Neural cell (in vitro differentiated cells): ENCODE results near the gene VPS13C.

ENCODE experiments used
- EP300 ChIP-seq: fragments of 450-650 bp; conservative IDR thresholded peaks from 2 replicates; pipeline ENCODE4 v1.6.1; 2014; ENCODE audit warnings: antibody characterized with exemption, mild to moderate bottlenecking, moderate library complexity; ENCODE audit not compliant: poor library complexity, severe bottlenecking
- EZH2 ChIP-seq: fragments of 200-600, 300-800 bp; shearing (Covaris generic), sonication (generic); IDR thresholded peaks from 2 replicates; pipeline ENCODE4 v1.6.1; 2014; ENCODE audit warnings: antibody characterized with exemption, low read length, borderline replicate concordance, mild to moderate bottlenecking; ENCODE audit not compliant: insufficient read depth, poor library complexity, severe bottlenecking
- POLR2AphosphoS5 ChIP-seq: IDR thresholded peaks from 2 replicates; pipeline ENCODE4 v1.6.1; 2012
- RAD21 ChIP-seq: fragments of 450-650 bp; conservative IDR thresholded peaks from 2 replicates; pipeline ENCODE4 v1.6.1; 2014; ENCODE audit warnings: antibody characterized with exemption, mild to moderate bottlenecking, moderate library complexity
- SMC3 ChIP-seq: fragments of 450-650 bp; conservative IDR thresholded peaks from 2 replicates; pipeline ENCODE4 v1.6.1; 2014; ENCODE audit warnings: antibody characterized with exemption, mild to moderate bottlenecking, moderate library complexity; ENCODE audit not compliant: poor library complexity
- TAF1 ChIP-seq: IDR thresholded peaks from 2 replicates; pipeline ENCODE4 v1.6.1; 2012; ENCODE audit warnings: low read depth
- TF ChIP-seq, protein P1 (sequence below): fragments of 450-650 bp; IDR thresholded peaks from 2 replicates; pipeline ENCODE4 v1.5.1; 2014; ENCODE audit warnings: antibody characterized with exemption, mild to moderate bottlenecking, moderate library complexity; ENCODE audit not compliant: poor library complexity, severe bottlenecking
- TF ChIP-seq, protein P2 (sequence below): IDR thresholded peaks from 2 replicates; pipeline ENCODE4 v1.6.1; 2012; ENCODE audit warnings: borderline replicate concordance

DNA sequence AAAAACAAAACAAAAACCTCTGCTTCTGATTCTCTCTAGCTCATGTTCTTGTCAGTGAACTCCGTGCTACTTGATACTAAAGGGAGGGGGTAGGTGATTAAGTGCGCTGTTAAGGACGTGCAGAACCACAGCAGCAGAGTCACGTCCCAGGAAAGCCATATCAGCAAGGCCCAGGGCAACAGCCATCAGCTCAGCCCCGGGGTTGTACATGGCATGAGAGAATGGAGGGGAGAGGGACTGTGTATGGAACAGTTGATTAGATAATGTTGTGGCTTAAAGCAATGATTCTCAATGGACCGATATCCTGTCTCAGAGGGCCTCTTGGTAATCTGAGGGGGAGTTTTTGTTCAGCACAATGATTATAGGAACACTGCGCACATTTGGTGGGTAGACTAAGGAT, 34.1 kb upstream of the VPS13C start:
- TF ChIP-seq, protein P1, sequence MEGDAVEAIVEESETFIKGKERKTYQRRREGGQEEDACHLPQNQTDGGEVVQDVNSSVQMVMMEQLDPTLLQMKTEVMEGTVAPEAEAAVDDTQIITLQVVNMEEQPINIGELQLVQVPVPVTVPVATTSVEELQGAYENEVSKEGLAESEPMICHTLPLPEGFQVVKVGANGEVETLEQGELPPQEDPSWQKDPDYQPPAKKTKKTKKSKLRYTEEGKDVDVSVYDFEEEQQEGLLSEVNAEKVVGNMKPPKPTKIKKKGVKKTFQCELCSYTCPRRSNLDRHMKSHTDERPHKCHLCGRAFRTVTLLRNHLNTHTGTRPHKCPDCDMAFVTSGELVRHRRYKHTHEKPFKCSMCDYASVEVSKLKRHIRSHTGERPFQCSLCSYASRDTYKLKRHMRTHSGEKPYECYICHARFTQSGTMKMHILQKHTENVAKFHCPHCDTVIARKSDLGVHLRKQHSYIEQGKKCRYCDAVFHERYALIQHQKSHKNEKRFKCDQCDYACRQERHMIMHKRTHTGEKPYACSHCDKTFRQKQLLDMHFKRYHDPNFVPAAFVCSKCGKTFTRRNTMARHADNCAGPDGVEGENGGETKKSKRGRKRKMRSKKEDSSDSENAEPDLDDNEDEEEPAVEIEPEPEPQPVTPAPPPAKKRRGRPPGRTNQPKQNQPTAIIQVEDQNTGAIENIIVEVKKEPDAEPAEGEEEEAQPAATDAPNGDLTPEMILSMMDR = no peak
- TF ChIP-seq, protein P2, sequence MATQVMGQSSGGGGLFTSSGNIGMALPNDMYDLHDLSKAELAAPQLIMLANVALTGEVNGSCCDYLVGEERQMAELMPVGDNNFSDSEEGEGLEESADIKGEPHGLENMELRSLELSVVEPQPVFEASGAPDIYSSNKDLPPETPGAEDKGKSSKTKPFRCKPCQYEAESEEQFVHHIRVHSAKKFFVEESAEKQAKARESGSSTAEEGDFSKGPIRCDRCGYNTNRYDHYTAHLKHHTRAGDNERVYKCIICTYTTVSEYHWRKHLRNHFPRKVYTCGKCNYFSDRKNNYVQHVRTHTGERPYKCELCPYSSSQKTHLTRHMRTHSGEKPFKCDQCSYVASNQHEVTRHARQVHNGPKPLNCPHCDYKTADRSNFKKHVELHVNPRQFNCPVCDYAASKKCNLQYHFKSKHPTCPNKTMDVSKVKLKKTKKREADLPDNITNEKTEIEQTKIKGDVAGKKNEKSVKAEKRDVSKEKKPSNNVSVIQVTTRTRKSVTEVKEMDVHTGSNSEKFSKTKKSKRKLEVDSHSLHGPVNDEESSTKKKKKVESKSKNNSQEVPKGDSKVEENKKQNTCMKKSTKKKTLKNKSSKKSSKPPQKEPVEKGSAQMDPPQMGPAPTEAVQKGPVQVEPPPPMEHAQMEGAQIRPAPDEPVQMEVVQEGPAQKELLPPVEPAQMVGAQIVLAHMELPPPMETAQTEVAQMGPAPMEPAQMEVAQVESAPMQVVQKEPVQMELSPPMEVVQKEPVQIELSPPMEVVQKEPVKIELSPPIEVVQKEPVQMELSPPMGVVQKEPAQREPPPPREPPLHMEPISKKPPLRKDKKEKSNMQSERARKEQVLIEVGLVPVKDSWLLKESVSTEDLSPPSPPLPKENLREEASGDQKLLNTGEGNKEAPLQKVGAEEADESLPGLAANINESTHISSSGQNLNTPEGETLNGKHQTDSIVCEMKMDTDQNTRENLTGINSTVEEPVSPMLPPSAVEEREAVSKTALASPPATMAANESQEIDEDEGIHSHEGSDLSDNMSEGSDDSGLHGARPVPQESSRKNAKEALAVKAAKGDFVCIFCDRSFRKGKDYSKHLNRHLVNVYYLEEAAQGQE = no peak
- TF ChIP-seq TAF1 = no peak
- TF ChIP-seq EZH2 = no peak
- TF ChIP-seq EP300 = no peak
- TF ChIP-seq POLR2AphosphoS5 = no peak
- no peak for TF ChIP-seq RAD21
- TF ChIP-seq SMC3 = no peak
